ENCODE results near the gene PSMA2. TPM values are rescaled to one million over a fixed set of nuclear protein-coding genes. Genes with fewer than 3 reads are reported as not detected.

The PSMA2 gene
- total and polyA plus RNA-seq, 4 donors, result 24.8 to 221 (median 73.8) TPM

DNA sequence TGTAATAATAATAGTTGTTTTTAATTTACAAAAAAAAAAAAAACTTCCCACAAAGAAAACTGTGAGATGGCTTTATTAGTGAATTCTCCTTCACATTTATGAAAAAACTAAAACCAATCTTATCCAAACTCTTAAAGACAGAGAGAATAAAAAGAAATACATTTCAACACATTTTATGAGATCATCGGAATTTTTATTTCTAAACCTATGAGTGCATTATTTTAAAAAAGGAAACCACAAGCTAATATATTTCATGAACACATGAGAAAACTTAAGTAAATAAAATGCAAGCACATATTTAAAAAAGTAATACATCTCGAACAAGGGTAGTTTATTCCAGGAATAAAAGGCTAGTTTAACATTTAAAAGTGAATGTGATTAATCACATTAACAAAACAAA, 51.6 kb downstream of the PSMA2 start:
- whole genome bisulfite sequencing, result 89% methylated on average over 2 of the region's 2 CpGs
- Histone ChIP-seq H3K9me3 (ENCODE audit: control insufficient read depth in 4 of 4, low read length in 3 of 4) (no peaks in the 10 kb centered on the region), H3K4me1 (ENCODE audit: control insufficient read depth in 4 of 4, insufficient read depth in 4 of 4, low read length in 3 of 4) (no peaks in the 10 kb centered on the region), H3K9ac (ENCODE audit: low read depth in 1 of 2, low read length in 2 of 2) (no peak overlapping the region), H3K27ac (ENCODE audit: low read depth in 1 of 2, low read length in 2 of 2) (no peak overlapping the region), H3K27me3 (ENCODE audit: control insufficient read depth in 4 of 4, insufficient read depth in 4 of 4, low read length in 3 of 4) (no peaks in the 10 kb centered on the region), H3K4me3 (ENCODE audit: low read depth in 1 of 3, low read length in 3 of 3) (no peak overlapping the region), H3K36me3 (ENCODE audit: control insufficient read depth in 4 of 4, insufficient read depth in 3 of 4, low read depth in 1 of 4, low read length in 3 of 4) (no peaks in the 10 kb centered on the region)
- DNase-seq (ENCODE audit: low spot score), result no peak
- TF ChIP-seq, protein P1, sequence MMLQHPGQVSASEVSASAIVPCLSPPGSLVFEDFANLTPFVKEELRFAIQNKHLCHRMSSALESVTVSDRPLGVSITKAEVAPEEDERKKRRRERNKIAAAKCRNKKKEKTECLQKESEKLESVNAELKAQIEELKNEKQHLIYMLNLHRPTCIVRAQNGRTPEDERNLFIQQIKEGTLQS (IDR thresholded peaks at IDR 0.05), result no peak
- TF ChIP-seq, protein P2, sequence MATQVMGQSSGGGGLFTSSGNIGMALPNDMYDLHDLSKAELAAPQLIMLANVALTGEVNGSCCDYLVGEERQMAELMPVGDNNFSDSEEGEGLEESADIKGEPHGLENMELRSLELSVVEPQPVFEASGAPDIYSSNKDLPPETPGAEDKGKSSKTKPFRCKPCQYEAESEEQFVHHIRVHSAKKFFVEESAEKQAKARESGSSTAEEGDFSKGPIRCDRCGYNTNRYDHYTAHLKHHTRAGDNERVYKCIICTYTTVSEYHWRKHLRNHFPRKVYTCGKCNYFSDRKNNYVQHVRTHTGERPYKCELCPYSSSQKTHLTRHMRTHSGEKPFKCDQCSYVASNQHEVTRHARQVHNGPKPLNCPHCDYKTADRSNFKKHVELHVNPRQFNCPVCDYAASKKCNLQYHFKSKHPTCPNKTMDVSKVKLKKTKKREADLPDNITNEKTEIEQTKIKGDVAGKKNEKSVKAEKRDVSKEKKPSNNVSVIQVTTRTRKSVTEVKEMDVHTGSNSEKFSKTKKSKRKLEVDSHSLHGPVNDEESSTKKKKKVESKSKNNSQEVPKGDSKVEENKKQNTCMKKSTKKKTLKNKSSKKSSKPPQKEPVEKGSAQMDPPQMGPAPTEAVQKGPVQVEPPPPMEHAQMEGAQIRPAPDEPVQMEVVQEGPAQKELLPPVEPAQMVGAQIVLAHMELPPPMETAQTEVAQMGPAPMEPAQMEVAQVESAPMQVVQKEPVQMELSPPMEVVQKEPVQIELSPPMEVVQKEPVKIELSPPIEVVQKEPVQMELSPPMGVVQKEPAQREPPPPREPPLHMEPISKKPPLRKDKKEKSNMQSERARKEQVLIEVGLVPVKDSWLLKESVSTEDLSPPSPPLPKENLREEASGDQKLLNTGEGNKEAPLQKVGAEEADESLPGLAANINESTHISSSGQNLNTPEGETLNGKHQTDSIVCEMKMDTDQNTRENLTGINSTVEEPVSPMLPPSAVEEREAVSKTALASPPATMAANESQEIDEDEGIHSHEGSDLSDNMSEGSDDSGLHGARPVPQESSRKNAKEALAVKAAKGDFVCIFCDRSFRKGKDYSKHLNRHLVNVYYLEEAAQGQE (IDR thresholded peaks at IDR 0.05), result no peak
- TF ChIP-seq TAF1 (conservative IDR thresholded peaks at IDR 0.05) (no peak), SP1 (IDR thresholded peaks at IDR 0.05) (no peak), EGR1 (IDR thresholded peaks at IDR 0.05; ENCODE audit: low read depth in 2 of 2) (no peak), HNF4G (IDR thresholded peaks at IDR 0.05) (no peak), FOXA1 (IDR thresholded peaks at IDR 0.05) (no peak), FOXA2 (IDR thresholded peaks at IDR 0.05) (no peak), NR2F2 (IDR thresholded peaks at IDR 0.05) (no peak)
- TF ChIP-seq, protein P3, sequence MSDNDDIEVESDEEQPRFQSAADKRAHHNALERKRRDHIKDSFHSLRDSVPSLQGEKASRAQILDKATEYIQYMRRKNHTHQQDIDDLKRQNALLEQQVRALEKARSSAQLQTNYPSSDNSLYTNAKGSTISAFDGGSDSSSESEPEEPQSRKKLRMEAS (IDR thresholded peaks at IDR 0.05), result no peak

DNA sequence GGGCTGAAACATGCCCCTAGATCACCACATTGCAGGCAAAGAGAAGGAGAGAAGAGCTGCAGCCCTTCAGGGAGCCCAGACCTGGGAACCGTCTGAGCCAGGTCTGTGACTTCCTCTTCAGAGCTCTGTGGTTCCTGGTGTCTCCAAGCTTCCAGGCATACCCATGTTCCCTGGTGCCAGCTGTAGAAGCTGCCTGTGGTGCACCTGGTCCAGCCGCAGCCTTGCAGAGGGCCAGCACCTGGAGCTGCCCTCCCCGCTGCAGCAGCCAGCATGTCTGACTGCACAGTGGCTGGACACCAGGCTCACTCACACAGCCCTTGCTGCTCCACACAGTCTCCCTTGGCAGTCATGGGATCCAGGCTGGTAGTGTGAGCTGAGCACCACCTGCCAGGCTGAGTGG, 53.7 kb downstream of the PSMA2 start:
- no peak for TF ChIP-seq EGR1 (IDR thresholded peaks at IDR 0.05; ENCODE audit: low read depth in 2 of 2)
- no peak for TF ChIP-seq JUND (IDR thresholded peaks at IDR 0.05)
- no peak for TF ChIP-seq GABPA (IDR thresholded peaks at IDR 0.05 in 1 of 2, conservative IDR thresholded peaks at IDR 0.05 in 1 of 2)
- TF ChIP-seq NR2F2 (IDR thresholded peaks at IDR 0.05), result no peak
- TF ChIP-seq, protein P3 (IDR thresholded peaks at IDR 0.05), result no peak
- TF ChIP-seq HNF4G (IDR thresholded peaks at IDR 0.05), result no peak
- TF ChIP-seq TAF1 (conservative IDR thresholded peaks at IDR 0.05), result no peak
- TF ChIP-seq FOXA1 (IDR thresholded peaks at IDR 0.05), result no peak
- TF ChIP-seq, protein P4, sequence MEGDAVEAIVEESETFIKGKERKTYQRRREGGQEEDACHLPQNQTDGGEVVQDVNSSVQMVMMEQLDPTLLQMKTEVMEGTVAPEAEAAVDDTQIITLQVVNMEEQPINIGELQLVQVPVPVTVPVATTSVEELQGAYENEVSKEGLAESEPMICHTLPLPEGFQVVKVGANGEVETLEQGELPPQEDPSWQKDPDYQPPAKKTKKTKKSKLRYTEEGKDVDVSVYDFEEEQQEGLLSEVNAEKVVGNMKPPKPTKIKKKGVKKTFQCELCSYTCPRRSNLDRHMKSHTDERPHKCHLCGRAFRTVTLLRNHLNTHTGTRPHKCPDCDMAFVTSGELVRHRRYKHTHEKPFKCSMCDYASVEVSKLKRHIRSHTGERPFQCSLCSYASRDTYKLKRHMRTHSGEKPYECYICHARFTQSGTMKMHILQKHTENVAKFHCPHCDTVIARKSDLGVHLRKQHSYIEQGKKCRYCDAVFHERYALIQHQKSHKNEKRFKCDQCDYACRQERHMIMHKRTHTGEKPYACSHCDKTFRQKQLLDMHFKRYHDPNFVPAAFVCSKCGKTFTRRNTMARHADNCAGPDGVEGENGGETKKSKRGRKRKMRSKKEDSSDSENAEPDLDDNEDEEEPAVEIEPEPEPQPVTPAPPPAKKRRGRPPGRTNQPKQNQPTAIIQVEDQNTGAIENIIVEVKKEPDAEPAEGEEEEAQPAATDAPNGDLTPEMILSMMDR (IDR thresholded peaks at IDR 0.05; ENCODE audit: low read depth, low read length, missing input control), result no peak
- TF ChIP-seq HNF4A (conservative IDR thresholded peaks at IDR 0.05), result no peak
- TF ChIP-seq YY1 (IDR thresholded peaks at IDR 0.05), result no peak
- TF ChIP-seq RXRA (IDR thresholded peaks at IDR 0.05), result no peak
- H3K27me3 ChIP-seq (ENCODE audit: control insufficient read depth in 4 of 4, insufficient read depth in 4 of 4, low read length in 3 of 4), result no peaks in the 10 kb centered on the region
- H3K9me3 ChIP-seq (ENCODE audit: control insufficient read depth in 4 of 4, low read length in 3 of 4), result no peaks in the 10 kb centered on the region
- H3K4me1 ChIP-seq (ENCODE audit: control insufficient read depth in 4 of 4, insufficient read depth in 4 of 4, low read length in 3 of 4), result no peaks in the 10 kb centered on the region
- H3K9ac ChIP-seq (ENCODE audit: low read depth in 1 of 2, low read length in 2 of 2), result no peak overlapping the region
- 89% methylated on average over 3 of the region's 3 CpGs for WGBS
- DNase-seq (ENCODE audit: low spot score), result no peak
- H3K36me3 ChIP-seq (ENCODE audit: control insufficient read depth in 4 of 4, insufficient read depth in 3 of 4, low read depth in 1 of 4, low read length in 3 of 4), result no peaks in the 10 kb centered on the region
- H3K27ac ChIP-seq (ENCODE audit: low read depth in 1 of 2, low read length in 2 of 2), result no peak overlapping the region
- H3K4me3 ChIP-seq (ENCODE audit: low read depth in 1 of 3, low read length in 3 of 3), result no peak overlapping the region
